ENCODE data around the gene MLYCD. TPM values are rescaled to one million over a fixed set of nuclear protein-coding genes. Genes with fewer than 3 reads are reported as not detected.

MLYCD gene
- total RNA-seq, 1 donor from 2014 or later, result 9.4 TPM

DNA sequence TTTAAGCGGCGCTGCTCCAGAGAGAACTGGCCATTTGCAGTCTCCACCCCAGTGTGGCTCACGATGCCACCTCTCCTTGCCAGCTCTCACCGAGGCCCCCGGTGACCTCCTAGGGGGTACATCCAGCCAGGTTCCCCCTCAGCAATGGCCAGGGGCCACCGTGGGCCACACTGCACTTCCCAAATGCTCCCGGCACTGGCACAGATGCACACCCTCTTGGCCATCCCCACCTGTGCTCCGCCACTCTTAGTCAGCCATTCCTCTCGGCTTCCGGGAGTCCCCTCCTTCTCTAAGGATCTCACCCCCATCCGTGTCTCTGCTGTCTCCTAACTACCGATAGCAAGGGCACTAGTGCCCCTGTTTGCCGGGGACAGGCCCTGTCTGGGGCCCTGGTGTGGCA is 25.8 kb downstream of the MLYCD start:
- no peak for DNase-seq (ENCODE audit: low spot score, unreplicated experiment)
- peaks cover 10% of the 10 kb centered on the region for H3K36me3 Mint-ChIP-seq (ENCODE audit: insufficient read depth)
- H3K4me1 Mint-ChIP-seq (ENCODE audit: low read depth), result peaks cover 5% of the 10 kb centered on the region
- no peak overlapping the region for H3K27ac Mint-ChIP-seq
- TF ChIP-seq, protein P1, sequence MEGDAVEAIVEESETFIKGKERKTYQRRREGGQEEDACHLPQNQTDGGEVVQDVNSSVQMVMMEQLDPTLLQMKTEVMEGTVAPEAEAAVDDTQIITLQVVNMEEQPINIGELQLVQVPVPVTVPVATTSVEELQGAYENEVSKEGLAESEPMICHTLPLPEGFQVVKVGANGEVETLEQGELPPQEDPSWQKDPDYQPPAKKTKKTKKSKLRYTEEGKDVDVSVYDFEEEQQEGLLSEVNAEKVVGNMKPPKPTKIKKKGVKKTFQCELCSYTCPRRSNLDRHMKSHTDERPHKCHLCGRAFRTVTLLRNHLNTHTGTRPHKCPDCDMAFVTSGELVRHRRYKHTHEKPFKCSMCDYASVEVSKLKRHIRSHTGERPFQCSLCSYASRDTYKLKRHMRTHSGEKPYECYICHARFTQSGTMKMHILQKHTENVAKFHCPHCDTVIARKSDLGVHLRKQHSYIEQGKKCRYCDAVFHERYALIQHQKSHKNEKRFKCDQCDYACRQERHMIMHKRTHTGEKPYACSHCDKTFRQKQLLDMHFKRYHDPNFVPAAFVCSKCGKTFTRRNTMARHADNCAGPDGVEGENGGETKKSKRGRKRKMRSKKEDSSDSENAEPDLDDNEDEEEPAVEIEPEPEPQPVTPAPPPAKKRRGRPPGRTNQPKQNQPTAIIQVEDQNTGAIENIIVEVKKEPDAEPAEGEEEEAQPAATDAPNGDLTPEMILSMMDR (IDR thresholded peaks at IDR 0.05; ENCODE audit: unreplicated experiment), result no peak
- no peaks in the 10 kb centered on the region for H3K27me3 Mint-ChIP-seq
- no peaks in the 10 kb centered on the region for H3K9me3 Mint-ChIP-seq (ENCODE audit: low read depth)
- H3K4me3 Mint-ChIP-seq (ENCODE audit: low read depth), result no peak overlapping the region

DNA sequence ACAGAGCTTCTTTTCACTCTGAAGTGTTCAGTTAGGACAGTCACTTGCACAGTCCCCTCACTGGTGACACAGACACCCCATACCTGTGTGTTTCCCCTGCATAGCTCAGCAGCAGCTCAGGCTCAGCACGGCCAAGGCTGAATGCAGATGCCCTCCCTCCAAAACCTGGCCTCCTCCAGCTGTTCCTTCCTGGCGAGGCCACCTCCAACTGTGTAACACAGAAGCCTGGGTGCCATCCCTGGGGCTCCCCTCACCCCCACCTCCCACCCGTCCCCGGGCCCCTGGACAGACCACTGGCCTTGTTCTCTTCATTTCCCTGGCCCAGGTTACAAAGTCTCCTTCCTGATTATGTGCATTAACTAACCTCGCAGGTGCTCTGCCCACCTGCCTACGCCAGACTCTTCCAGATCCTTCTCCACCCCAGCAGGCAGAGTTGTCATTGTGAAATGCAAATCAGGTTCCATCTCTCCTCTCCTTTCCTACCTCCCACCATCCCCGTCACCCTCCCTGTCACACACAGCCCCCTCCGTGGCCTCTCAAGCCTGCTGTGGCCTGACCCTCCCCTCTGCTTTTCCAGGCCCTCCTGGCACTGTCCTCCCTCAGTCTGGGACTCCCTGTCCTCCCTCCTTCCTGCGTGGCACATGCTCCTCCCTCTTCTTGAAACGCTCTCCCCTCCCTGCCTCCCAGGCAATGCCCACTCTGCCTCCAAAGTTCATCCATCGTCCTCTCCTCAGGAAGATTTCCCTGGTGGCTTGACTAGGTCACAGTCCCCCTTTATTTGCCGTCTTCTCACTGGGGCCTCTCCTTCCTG is 26.4 kb downstream of the MLYCD start:
- DNase-seq (ENCODE audit: low spot score, unreplicated experiment), result no peak
- Mint-ChIP-seq H3K9me3 (ENCODE audit: low read depth) (no peaks in the 10 kb centered on the region), H3K4me3 (ENCODE audit: low read depth) (no peak overlapping the region), H3K36me3 (ENCODE audit: insufficient read depth) (peaks cover 7% of the 10 kb centered on the region), H3K27me3 (no peaks in the 10 kb centered on the region), H3K27ac (peak overlapping the region; percentile 1), H3K4me1 (ENCODE audit: low read depth) (peaks cover 5% of the 10 kb centered on the region)
- TF ChIP-seq, protein P1 (IDR thresholded peaks at IDR 0.05; ENCODE audit: unreplicated experiment), result no peak

DNA sequence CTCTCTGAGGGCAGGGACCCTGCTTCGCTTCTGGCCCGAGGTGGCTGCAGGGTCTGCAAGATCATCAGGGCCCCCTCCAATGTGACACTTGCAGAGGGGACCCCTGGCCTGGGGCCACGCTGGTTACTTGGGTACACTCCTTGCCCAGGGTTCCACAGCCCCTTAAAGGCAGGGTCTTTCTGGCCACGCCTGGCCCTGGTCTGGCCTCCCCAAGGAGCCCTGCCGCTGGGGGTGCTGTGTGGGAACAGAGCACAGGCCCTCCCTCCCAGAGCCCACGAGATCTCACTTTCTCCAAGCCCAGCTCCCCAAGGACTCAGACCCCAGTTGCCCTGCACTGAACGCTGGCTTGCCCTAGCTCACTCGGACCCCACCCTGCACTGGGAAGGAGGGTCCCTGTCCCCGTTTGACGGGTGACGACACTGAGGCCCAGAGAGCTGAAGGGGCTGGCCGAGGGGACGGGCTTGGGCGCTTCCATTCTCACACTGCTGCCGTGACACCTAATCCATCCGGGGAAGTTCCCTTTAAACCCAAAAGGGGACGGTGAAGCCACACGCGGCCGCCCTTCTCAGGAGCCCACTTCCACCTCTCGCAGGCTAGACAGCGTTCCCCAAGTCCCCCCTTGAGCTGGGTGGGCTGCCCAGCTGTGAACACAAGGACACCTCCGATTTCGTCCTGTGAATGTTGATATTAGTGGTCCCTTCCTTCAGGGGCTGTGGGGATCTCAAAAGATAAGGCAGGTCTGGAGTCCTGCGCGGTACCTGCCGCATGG is 27.2 kb downstream of the MLYCD start:
- TF ChIP-seq, protein P1 (IDR thresholded peaks at IDR 0.05; ENCODE audit: unreplicated experiment), result no peak
- Mint-ChIP-seq H3K36me3 (ENCODE audit: insufficient read depth) (peaks cover 4% of the 10 kb centered on the region), H3K27ac (peak overlapping the region; percentile 56), H3K27me3 (no peaks in the 10 kb centered on the region), H3K4me3 (ENCODE audit: low read depth) (no peak overlapping the region), H3K9me3 (ENCODE audit: low read depth) (no peaks in the 10 kb centered on the region), H3K4me1 (ENCODE audit: low read depth) (peaks cover 5% of the 10 kb centered on the region)
- no peak for DNase-seq (ENCODE audit: low spot score, unreplicated experiment)

DNA sequence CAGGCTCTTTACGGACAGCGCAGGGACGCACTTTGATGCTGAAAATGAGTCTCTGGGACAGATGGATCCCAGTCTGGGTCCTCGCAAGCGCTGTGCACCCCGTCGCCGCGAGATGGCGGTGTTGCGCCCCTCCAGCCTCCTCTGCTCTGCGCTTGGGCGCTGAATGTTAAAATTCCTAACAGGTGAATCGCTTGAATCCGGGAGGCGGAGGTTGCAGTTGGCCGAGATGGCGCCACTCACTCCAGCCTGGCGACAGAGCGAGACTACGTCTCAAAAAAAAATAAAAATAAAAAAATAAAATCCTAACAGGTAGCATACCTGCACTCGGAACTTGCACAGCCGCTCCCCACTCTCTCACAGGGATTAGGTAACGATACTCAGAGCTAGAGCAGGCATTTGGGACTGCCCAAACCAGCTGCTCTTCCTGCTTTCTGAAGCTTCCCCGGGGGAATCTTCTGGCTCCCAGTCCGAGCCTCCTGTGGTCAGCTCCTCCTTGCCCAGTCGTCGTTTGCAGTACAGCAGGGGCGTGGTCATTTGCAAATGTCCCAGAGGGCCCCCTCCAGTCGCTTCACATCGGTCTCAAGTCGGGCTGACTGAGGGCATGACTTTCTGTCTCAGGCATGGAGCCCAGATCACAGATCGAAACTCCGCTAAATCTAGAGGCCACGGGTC is 27.9 kb downstream of the MLYCD start:
- TF ChIP-seq, protein P1 (IDR thresholded peaks at IDR 0.05; ENCODE audit: unreplicated experiment), result peak; percentile 98
- peak overlapping the region; percentile 94 for H3K27ac Mint-ChIP-seq
- peaks cover 5% of the 10 kb centered on the region for H3K4me1 Mint-ChIP-seq (ENCODE audit: low read depth)
- peak overlapping the region; percentile 64 for H3K4me3 Mint-ChIP-seq (ENCODE audit: low read depth)
- no peaks in the 10 kb centered on the region for H3K27me3 Mint-ChIP-seq
- peak; percentile 90 for DNase-seq (ENCODE audit: low spot score, unreplicated experiment)
- H3K9me3 Mint-ChIP-seq (ENCODE audit: low read depth), result no peaks in the 10 kb centered on the region
- H3K36me3 Mint-ChIP-seq (ENCODE audit: insufficient read depth), result peaks cover 4% of the 10 kb centered on the region

Data from progenitor cell of endocrine pancreas (in vitro differentiated cells).